H1 (cell line): Measurements from ENCODE around the gene PLEKHA5. TPM values are rescaled to one million over a fixed set of nuclear protein-coding genes. Genes with fewer than 3 reads are reported as not detected.

Source experiments
- CTCF ChIA-PET: fragments of 300-600 bp; sonication (Branson Sonifier 250); formaldehyde crosslinking; loops from one replicate; lab custom pipeline; 2021; ENCODE audit not compliant: partially characterized antibody; lab: Charles Lee
- POLR2A ChIA-PET: fragments of 300-600 bp; sonication (Branson Sonifier 250); formaldehyde crosslinking; loops from one replicate; lab custom pipeline; 2021; ENCODE audit warnings: inconsistent platforms; ENCODE audit not compliant: partially characterized antibody; lab: Charles Lee
- DNase-seq, 2 experiments: peaks; one replicate each; pipeline versions ENCODE4 v3.0.0 to v3.0.0-alpha.2; 2010 to 2022; ENCODE audit warnings: low spot score in 2 of 2, low read depth in 1 of 2, mixed read lengths in 1 of 2
- FAIRE-seq: peaks from 2 replicates; lab custom pipeline; 2011; peaks lifted over from hg19 to GRCh38; lab: Jason Lieb, UNC
- H2AFZ ChIP-seq: 2 replicates; pipeline ENCODE4 v1.8.1; 2012; ENCODE audit warnings: low read length, inconsistent platforms
- H2AK5ac ChIP-seq: 2 replicates; pipeline ENCODE4 v1.6.1; 2013; ENCODE audit warnings: low read depth, low read length
- H2BK120ac ChIP-seq: replicated peaks from 2 replicates; pipeline ENCODE3; 2013; ENCODE audit warnings: low read depth, low read length, inconsistent platforms
- H2BK12ac ChIP-seq: 2 replicates; pipeline ENCODE4 v1.6.1; 2013; ENCODE audit warnings: low read depth, low read length
- H2BK15ac ChIP-seq: 2 replicates; pipeline ENCODE4 v1.6.1; 2013; ENCODE audit warnings: low read length
- H2BK20ac ChIP-seq: 2 replicates; pipeline ENCODE4 v1.6.1; 2013; ENCODE audit warnings: low read length
- H2BK5ac ChIP-seq: 2 replicates; pipeline ENCODE4 v1.6.1; 2013; ENCODE audit warnings: low read depth, low read length
- H3K14ac ChIP-seq: 2 replicates; pipeline ENCODE4 v1.6.1; 2013; ENCODE audit warnings: inconsistent platforms; ENCODE audit not compliant: insufficient read length
- H3K18ac ChIP-seq: 2 replicates; pipeline ENCODE4 v1.6.1; 2013; ENCODE audit warnings: low read length; ENCODE audit errors: extremely low read depth
- H3K23ac ChIP-seq: 2 replicates; pipeline ENCODE4 v1.6.1; 2013; ENCODE audit warnings: inconsistent platforms; ENCODE audit not compliant: insufficient read length
- H3K23me2 ChIP-seq: 2 replicates; pipeline ENCODE4 v1.6.1; 2013; ENCODE audit warnings: low read depth, low read length
- H3K27ac ChIP-seq: 2 replicates; pipeline ENCODE4 v1.6.1; 2011; ENCODE audit warnings: low read depth, low read length, inconsistent platforms
- H3K27me3 ChIP-seq, 4 experiments: replicated peaks in 1 of 4; 1 replicate in 1 of 4; 2 replicates in 3 of 4; pipeline versions ENCODE4 v1.6.1 to v1.8.1; 2011 to 2013; ENCODE audit warnings: low read length in 3 of 4, mild to moderate bottlenecking in 3 of 4, inconsistent platforms in 2 of 4, mixed read lengths in 2 of 4, moderate library complexity in 1 of 4; ENCODE audit not compliant: control insufficient read depth in 3 of 4, insufficient read depth in 3 of 4; ENCODE audit errors: extremely low read depth in 1 of 4
- H3K36me3 ChIP-seq, 4 experiments: 2 replicates each; pipeline versions ENCODE4 v1.6.1 to v1.8.1; 2011 to 2013; ENCODE audit warnings: mild to moderate bottlenecking in 4 of 4, low read length in 3 of 4, moderate library complexity in 2 of 4, control low read depth in 1 of 4, inconsistent platforms in 1 of 4; ENCODE audit not compliant: insufficient read depth in 4 of 4, control insufficient read depth in 2 of 4
- H3K4ac ChIP-seq: replicated peaks from 2 replicates; pipeline ENCODE3; 2013; ENCODE audit warnings: low read length, low read depth, mixed read lengths, inconsistent platforms; ENCODE audit not compliant: insufficient read length
- H3K4me1 ChIP-seq, 4 experiments: replicated peaks in 1 of 4; 1 replicate in 1 of 4; 2 replicates in 3 of 4; pipeline versions ENCODE4 v1.6.1 to v1.8.1; 2011 to 2013; ENCODE audit warnings: low read length in 3 of 4, inconsistent platforms in 2 of 4, mixed read lengths in 1 of 4; ENCODE audit not compliant: insufficient read depth in 4 of 4, control insufficient read depth in 3 of 4
- H3K4me2 ChIP-seq, 2 experiments: 2 replicates each; pipeline versions ENCODE4 v1.6.1 to v1.8.1; 2011 to 2013; ENCODE audit warnings: low read depth in 2 of 2, low read length in 2 of 2, control low read depth in 1 of 2, inconsistent platforms in 1 of 2, mild to moderate bottlenecking in 1 of 2; ENCODE audit not compliant: insufficient read depth in 1 of 2
- H3K4me3 ChIP-seq, 4 experiments: fragments of 200-600, 300-600 bp in 1 of 4; sonication (generic), shearing (Covaris generic), sonication (Bioruptor Twin) in 1 of 4; 2 replicates each; pipeline versions ENCODE4 v1.5.1 to v1.8.1; 2011 to 2016; ENCODE audit warnings: low read length in 4 of 4, low read depth in 3 of 4, control low read depth in 2 of 4, inconsistent platforms in 2 of 4, mild to moderate bottlenecking in 2 of 4, mixed read lengths in 1 of 4, moderate library complexity in 1 of 4; ENCODE audit not compliant: insufficient read depth in 2 of 4; ENCODE audit errors: extremely low read depth in 1 of 4
- H3K56ac ChIP-seq: replicated peaks from 2 replicates; pipeline ENCODE3; 2013; ENCODE audit warnings: low read depth, mild to moderate bottlenecking, mixed read lengths, low read length, inconsistent platforms; ENCODE audit not compliant: insufficient read length
- H3K79me1 ChIP-seq: 2 replicates; pipeline ENCODE4 v1.6.1; 2013; ENCODE audit warnings: low read depth, low read length, control low read depth
- H3K79me2 ChIP-seq, 2 experiments: 2 replicates each; pipeline versions ENCODE4 v1.6.1 to v1.8.1; 2012 to 2013; ENCODE audit warnings: low read length in 2 of 2, mild to moderate bottlenecking in 2 of 2, inconsistent platforms in 1 of 2; ENCODE audit not compliant: insufficient read depth in 2 of 2, control insufficient read depth in 1 of 2
- H3K9ac ChIP-seq, 4 experiments: replicated peaks in 1 of 4; 1 replicate in 1 of 4; 2 replicates in 3 of 4; pipeline versions ENCODE4 v1.6.1 to v1.8.1; 2011 to 2013; ENCODE audit warnings: low read depth in 3 of 4, low read length in 3 of 4, control low read depth in 2 of 4, mild to moderate bottlenecking in 2 of 4, moderate library complexity in 2 of 4, inconsistent platforms in 1 of 4; ENCODE audit errors: extremely low read depth in 1 of 4
- H3K9me3 ChIP-seq, 2 experiments: 2 replicates each; pipeline versions ENCODE4 v1.6.1 to v1.8.1; 2012 to 2013; ENCODE audit warnings: mild to moderate bottlenecking in 2 of 2, moderate library complexity in 2 of 2, control low read depth in 1 of 2, inconsistent platforms in 1 of 2, low read depth in 1 of 2, low read length in 1 of 2, mixed read lengths in 1 of 2; ENCODE audit not compliant: insufficient read depth in 2 of 2
- H4K20me1 ChIP-seq, 2 experiments: replicated peaks in 1 of 2; 2 replicates each; pipeline versions ENCODE3 to v1.8.1; 2011 to 2013; ENCODE audit warnings: inconsistent platforms in 2 of 2, low read length in 2 of 2, mild to moderate bottlenecking in 1 of 2; ENCODE audit not compliant: insufficient read depth in 2 of 2, control insufficient read depth in 1 of 2
- H4K5ac ChIP-seq: 2 replicates; pipeline ENCODE4 v1.6.1; 2013; ENCODE audit warnings: low read length, low read depth, mixed read lengths, inconsistent platforms; ENCODE audit not compliant: insufficient read length
- H4K8ac ChIP-seq: 2 replicates; pipeline ENCODE4 v1.8.0; 2013; ENCODE audit warnings: mild to moderate bottlenecking, moderate library complexity, low read length, inconsistent platforms; ENCODE audit not compliant: insufficient read depth; ENCODE audit errors: extremely low read depth
- H4K91ac ChIP-seq: replicated peaks from 2 replicates; pipeline ENCODE3; 2013; ENCODE audit warnings: low read length, mixed read lengths, inconsistent platforms; ENCODE audit not compliant: insufficient read length
- ASH2L ChIP-seq: fragments of 200-600, 300-600 bp; sonication (generic); IDR thresholded peaks from one replicate; pipeline ENCODE4 v1.7.1; 2017; ENCODE audit warnings: low read length
- BACH1 ChIP-seq: IDR thresholded peaks from 2 replicates; pipeline ENCODE4 v1.6.1; 2012; ENCODE audit warnings: low read length, improper control_type of control experiment
- BCL11A ChIP-seq, 2 experiments: IDR thresholded peaks; one replicate each; pipeline ENCODE4 v1.6.1; 2011; ENCODE audit warnings: low read depth in 2 of 2, low read length in 2 of 2, mild to moderate bottlenecking in 2 of 2
- CBX5 ChIP-seq: fragments of 300-800, 300-1000 bp; sonication (generic); IDR thresholded peaks from 2 replicates; pipeline ENCODE4 v1.7.1; 2016; ENCODE audit warnings: antibody characterized with exemption, low read length, low read depth
- CHD2 ChIP-seq: IDR thresholded peaks from 2 replicates; pipeline ENCODE4 v1.6.1; 2012; ENCODE audit warnings: low read length, improper control_type of control experiment
- CREB1 ChIP-seq: IDR thresholded peaks from 2 replicates; pipeline ENCODE4 v1.6.1; 2012; ENCODE audit warnings: inconsistent platforms
- EZH2 ChIP-seq: fragments of 200-600 bp; sonication (generic); IDR thresholded peaks from 2 replicates; pipeline ENCODE4 v1.7.1; 2012; ENCODE audit warnings: low read depth, mild to moderate bottlenecking, moderate library complexity, low read length, inconsistent platforms; ENCODE audit not compliant: severe bottlenecking
- FOSL1 ChIP-seq: IDR thresholded peaks from 2 replicates; pipeline ENCODE4 v1.6.1; 2011; ENCODE audit warnings: mild to moderate bottlenecking, low read depth, low read length, moderate library complexity; ENCODE audit not compliant: insufficient read depth
- KDM1A ChIP-seq: fragments of 200-600, 300-600 bp; sonication (generic); IDR thresholded peaks from 2 replicates; pipeline ENCODE4 v1.7.1; 2016; ENCODE audit warnings: mild to moderate bottlenecking, low read length, borderline replicate concordance
- MAFK ChIP-seq: IDR thresholded peaks from 2 replicates; pipeline ENCODE4 v1.6.1; 2012; ENCODE audit warnings: low read depth, mild to moderate bottlenecking, improper control_type of control experiment, low read length
- POLR2A ChIP-seq, 2 experiments: IDR thresholded peaks; 1 replicate in 1 of 2; 2 replicates in 1 of 2; pipeline ENCODE4 v1.6.1; 2011; ENCODE audit warnings: low read depth in 2 of 2, low read length in 2 of 2, mild to moderate bottlenecking in 2 of 2; ENCODE audit errors: control extremely low read depth in 1 of 2
- SAP30 ChIP-seq: fragments of 300-600 bp; sonication (generic); IDR thresholded peaks from 2 replicates; pipeline ENCODE4 v1.7.1; 2012; ENCODE audit warnings: low read length, moderate library complexity, mild to moderate bottlenecking, inconsistent platforms; ENCODE audit not compliant: insufficient read depth, insufficient replicate concordance
- SP4 ChIP-seq: IDR thresholded peaks from 2 replicates; pipeline ENCODE4 v1.6.1; 2012; ENCODE audit warnings: low read length, inconsistent platforms
- TBP ChIP-seq: IDR thresholded peaks from 2 replicates; pipeline ENCODE4 v1.6.1; 2011; ENCODE audit warnings: low read depth, low read length, improper control_type of control experiment
- WGBS, 2 experiments: shearing (Covaris generic) in 1 of 2; methylation state at CpG; one replicate each; pipeline versions ENCODE4 v1.1.6 to v1.1.7; 2013 to 2015; ENCODE audit warnings: low lambda C conversion rate in 2 of 2, mixed read lengths in 2 of 2, inconsistent platforms in 1 of 2, low coverage in 1 of 2, missing lambda C conversion rate in 1 of 2; ENCODE audit not compliant: insufficient replicate concordance in 2 of 2, insufficient coverage in 1 of 2, insufficient read length in 1 of 2; ENCODE audit errors: extremely low coverage in 1 of 2, missing lambda C conversion rate in 1 of 2; 5-methylcytosine and 5-hydroxymethylcytosine counted together
- polyA plus RNA-seq, 7 experiments: library from polyadenylated mRNA; depleted of rRNA in 3 of 7; stranded (reverse) in 5 of 7; unstranded in 2 of 7; fragments of >200 nt in 5 of 7; fragments of 200-250 nt in 2 of 7; gene quantifications; 1 replicate in 5 of 7; 2 replicates in 1 of 7; 4 replicates in 1 of 7; pipeline versions ENCODE4 v1.2.1 to v1.2.3, GENCODE V29; 2011 to 2013; ENCODE audit warnings: missing spikeins in 2 of 7, mixed read lengths in 2 of 7
- total RNA-seq: library from RNA; stranded (reverse); fragmentation: NEBNext Ultra II Directional; extraction: Animal tissue kit (Norgen Biotek cat#: 25700); gene quantifications from 2 replicates; pipeline ENCODE4 v1.2.1, GENCODE V29; 2021
- TF ChIP-seq, protein P1 (sequence below): IDR thresholded peaks from 2 replicates; pipeline ENCODE4 v1.6.1; 2012; ENCODE audit warnings: inconsistent platforms

PLEKHA5 gene
- total and polyA plus RNA-seq, 2 of the 8 experiments (the other 6 are each of a cell fraction or from before 2014, with no cell fraction given): 17.2 to 66.1 TPM

DNA sequence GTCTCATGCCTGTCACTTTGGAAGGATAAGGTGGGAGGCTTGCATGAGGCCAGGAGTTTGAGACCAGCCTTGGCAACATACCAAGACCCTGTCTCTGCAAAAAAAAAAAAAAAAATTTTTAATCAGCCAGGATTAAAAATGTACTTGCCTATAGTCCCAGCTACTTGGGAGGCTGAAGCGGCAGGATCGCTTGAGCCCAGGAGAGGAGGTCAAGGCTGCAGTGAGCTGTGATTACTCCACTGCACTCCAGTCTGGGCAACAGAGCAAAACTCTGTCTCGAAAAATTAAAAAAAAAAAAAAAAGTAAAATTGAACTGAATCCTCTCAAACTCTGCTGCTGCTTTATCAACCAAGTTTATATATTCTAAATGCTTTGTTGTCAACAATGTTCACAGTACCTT is 181.6 kb downstream of the PLEKHA5 start:
- Histone ChIP-seq H3K14ac (no peak overlapping the region), H2BK15ac (no peak overlapping the region), H3K27me3 (no peaks in the 10 kb centered on the region), H3K27ac (no peak overlapping the region), H4K5ac (no peak overlapping the region), H3K56ac (no peak overlapping the region), H3K23me2 (no peaks in the 10 kb centered on the region), H3K4me3 (no peak overlapping the region), H2BK12ac (no peak overlapping the region), H2AK5ac (no peak overlapping the region), H4K20me1 (no peaks in the 10 kb centered on the region), H2BK120ac (no peak overlapping the region), H3K79me1 (no peaks in the 10 kb centered on the region), H3K79me2 (no peaks in the 10 kb centered on the region), H3K9me3 (no peaks in the 10 kb centered on the region), H3K4me1 (no peaks in the 10 kb centered on the region; a peak in 1 of 7 replicates), H4K8ac (no peak overlapping the region), H3K23ac (no peak overlapping the region), H4K91ac (no peak overlapping the region), H3K9ac (no peak overlapping the region), H2BK20ac (no peak overlapping the region), H3K4me2 (no peak overlapping the region), H3K18ac (no peak overlapping the region), H3K36me3 (peaks cover 0 to 15% (median 6%) of the 10 kb centered on the region in 4 experiments; a peak in 4 of 8 replicates), H2AFZ (no peak overlapping the region), H3K4ac (no peak overlapping the region), H2BK5ac (no peak overlapping the region)
- no peak for FAIRE-seq
- 82% methylated on average over 3 of the region's 3 CpGs; no CpG with 5 or more reads in 1 of the 2 experiments for WGBS, 2 experiments
- no peak for DNase-seq
- ChIA-PET CTCF (interaction anchor here (0.6 kb wide), 1 partner anchor 867 kb away, joined by 3 read pairs; no protein-coding TSS in a partner anchor), POLR2A (interaction anchor here (0.9 kb wide), 1 partner anchor 9 kb away, joined by 3 read pairs; no protein-coding TSS in a partner anchor)
- TF ChIP-seq, protein P1, sequence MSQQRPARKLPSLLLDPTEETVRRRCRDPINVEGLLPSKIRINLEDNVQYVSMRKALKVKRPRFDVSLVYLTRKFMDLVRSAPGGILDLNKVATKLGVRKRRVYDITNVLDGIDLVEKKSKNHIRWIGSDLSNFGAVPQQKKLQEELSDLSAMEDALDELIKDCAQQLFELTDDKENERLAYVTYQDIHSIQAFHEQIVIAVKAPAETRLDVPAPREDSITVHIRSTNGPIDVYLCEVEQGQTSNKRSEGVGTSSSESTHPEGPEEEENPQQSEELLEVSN: no peak
- TF ChIP-seq BACH1 (no peak), CREB1 (no peak), FOSL1 (no peak), MAFK (no peak), POLR2A (IDR thresholded peaks at IDR 0.05; ENCODE audit: control extremely low read depth in 1 of 2, low read depth in 2 of 2, low read length in 2 of 2) (no peak), KDM1A (no peak), CBX5 (no peak), TBP (no peak), SP4 (no peak), BCL11A (IDR thresholded peaks at IDR 0.05; ENCODE audit: low read depth in 2 of 2, low read length in 2 of 2) (no peak), CHD2 (no peak), SAP30 (no peak), EZH2 (no peak), ASH2L (no peak)
